ENCODE results near the gene TGM6. TPM values are rescaled to one million over a fixed set of nuclear protein-coding genes. Genes with fewer than 3 reads are reported as not detected.

TGM6 gene
- total and polyA plus RNA-seq, 9 of the 15 experiments (the other 6 are each of a cell fraction or from before 2014, with no cell fraction given) = not detected

DNA sequence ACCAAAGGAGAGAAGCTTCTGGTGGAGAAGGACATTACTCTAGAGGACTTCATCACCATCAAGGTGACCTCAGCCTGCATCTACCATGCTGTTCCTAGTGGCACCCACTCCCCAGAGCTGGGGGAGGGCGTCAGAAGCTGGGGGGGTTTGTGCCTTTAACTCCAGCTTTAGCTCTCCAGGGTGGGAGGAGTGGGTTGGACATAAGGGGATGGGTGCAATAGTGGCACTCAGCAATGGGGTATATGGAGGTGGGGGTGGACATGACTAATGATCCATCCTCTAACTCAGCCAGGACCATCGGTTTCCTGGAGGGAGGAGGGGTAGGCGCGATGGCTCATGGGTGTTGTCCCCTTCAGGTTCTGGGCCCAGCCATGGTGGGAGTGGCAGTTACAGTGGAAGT, 49.8 kb downstream of the TGM6 start:
- no peak for DNase-seq (ENCODE audit: extremely low read depth in 1 of 4, low spot score in 3 of 4)
- CTCF ChIA-PET (ENCODE audit: low intra/inter-chr PET ratio) = no interaction called here
- H3K4me1 ChIP-seq (replicated peaks in 1 of 2; ENCODE audit: control insufficient read depth in 2 of 2, insufficient read depth in 2 of 2, low read length in 2 of 2) = no peaks in the 10 kb centered on the region
- FAIRE-seq = no peak
- H3K4me2 ChIP-seq (ENCODE audit: insufficient read depth, low read length) = no peak overlapping the region
- H3K9me3 ChIP-seq (replicated peaks; ENCODE audit: control insufficient read depth, insufficient read depth, low read depth, low read length) = no peaks in the 10 kb centered on the region
- H3K36me3 ChIP-seq (ENCODE audit: control insufficient read depth, insufficient read depth, low read length) = no peaks in the 10 kb centered on the region
- in situ Hi-C loops (cut with MboI) (no loop called here), intact Hi-C loops (cut with micrococcal nuclease) (no loop called here)
- H3K9me1 ChIP-seq (ENCODE audit: control insufficient read depth, insufficient read depth, low read length) = no peaks in the 10 kb centered on the region
- 0% methylated on average over 4 of the region's 4 CpGs for WGBS (ENCODE audit: insufficient coverage, low coverage, missing lambda C conversion rate)
- no peak overlapping the region for H3K4me3 ChIP-seq
- no peak for TF ChIP-seq SMAD4 (CRISPR knock-in tag; conservative IDR thresholded peaks at IDR 0.05)
- no peak for TF ChIP-seq ARID1B (IDR thresholded peaks at IDR 0.05)
- TF ChIP-seq YY1 (IDR thresholded peaks at IDR 0.05; ENCODE audit: borderline replicate concordance in 1 of 3, control insufficient read depth in 1 of 3, extremely low read depth in 1 of 3, insufficient read depth in 3 of 3, insufficient read length in 1 of 3, insufficient replicate concordance in 2 of 3, low read depth in 1 of 3, low read length in 2 of 3) = peak in 1 of 3 experiments; percentile 72
- no peak for TF ChIP-seq ZKSCAN3 (CRISPR knock-in tag; IDR thresholded peaks at IDR 0.05)
- peaks cover 0 to under 1% of the 10 kb centered on the region in 2 experiments; a peak in 2 of 5 replicates for H3K27me3 ChIP-seq (ENCODE audit: control insufficient read depth in 2 of 2, insufficient read depth in 2 of 2, low read length in 2 of 2)
- no peak overlapping the region for H3K27ac ChIP-seq (ENCODE audit: extremely low read depth, low read depth, low read length)
- no peak for ATAC-seq
- H4K20me1 ChIP-seq (replicated peaks; ENCODE audit: control insufficient read depth, insufficient read depth, low read length) = no peaks in the 10 kb centered on the region
- no TSS peak for BruUV-seq (replicated peaks)
- no peaks in the 10 kb centered on the region for H3K79me2 ChIP-seq (ENCODE audit: control insufficient read depth, insufficient read depth, low read length)
- H2AFZ ChIP-seq (ENCODE audit: low read depth, low read length) = no peak overlapping the region
- POLR2A ChIA-PET = no interaction called here
- no peak overlapping the region for H3K9ac ChIP-seq (ENCODE audit: insufficient read depth in 1 of 2, low read depth in 2 of 2, low read length in 2 of 2)

DNA sequence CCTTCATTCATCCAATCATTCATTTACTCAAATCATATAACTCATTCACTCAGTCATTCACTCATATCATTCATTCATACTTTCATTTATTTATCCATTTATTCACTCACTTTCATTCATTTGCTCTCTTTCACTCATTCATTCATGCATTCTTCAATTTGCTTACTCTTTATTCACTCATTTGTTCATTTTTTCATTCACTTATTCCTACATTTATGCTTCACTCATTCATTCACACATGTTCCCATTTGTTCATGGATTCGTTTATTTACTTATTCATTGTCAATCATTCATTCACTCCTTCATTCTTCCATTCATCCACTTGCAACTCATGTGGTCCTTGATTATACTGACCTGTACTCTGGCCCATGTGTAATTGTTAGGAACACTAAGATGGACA, 50.5 kb downstream of the TGM6 start:
- no peak for FAIRE-seq

More for the DNA sequence above, 50.5 kb downstream of the TGM6 start:
- POLR2A ChIA-PET = no interaction called here
- WGBS (ENCODE audit: insufficient coverage, low coverage, missing lambda C conversion rate) = 0% methylated on average over 1 of the region's 1 CpG
- H3K9me3 ChIP-seq (replicated peaks; ENCODE audit: control insufficient read depth, insufficient read depth, low read depth, low read length) = no peaks in the 10 kb centered on the region
- H4K20me1 ChIP-seq (replicated peaks; ENCODE audit: control insufficient read depth, insufficient read depth, low read length) = no peaks in the 10 kb centered on the region
- ATAC-seq (no peak), DNase-seq (ENCODE audit: extremely low read depth in 1 of 4, low spot score in 3 of 4) (no peak)
- no peak overlapping the region for H3K4me3 ChIP-seq
- H3K36me3 ChIP-seq (ENCODE audit: control insufficient read depth, insufficient read depth, low read length) = no peaks in the 10 kb centered on the region
- in situ Hi-C loops (cut with MboI) = no loop called here
- BruUV-seq (replicated peaks) = no TSS peak
- TF ChIP-seq SMARCA4 (IDR thresholded peaks at IDR 0.05) (no peak), PCBP1 (IDR thresholded peaks at IDR 0.05; ENCODE audit: low read depth, low read length, poor library complexity, severe bottlenecking) (no peak), ZNF24 (IDR thresholded peaks at IDR 0.05) (peak; percentile 62; the same call in 1 of the 2 replicates), ZNF146 (CRISPR knock-in tag; IDR thresholded peaks at IDR 0.05; ENCODE audit: unreplicated experiment) (no peak)
- peaks cover 0 to 6% of the 10 kb centered on the region in 2 experiments; a peak in 2 of 5 replicates for H3K27me3 ChIP-seq (ENCODE audit: control insufficient read depth in 2 of 2, insufficient read depth in 2 of 2, low read length in 2 of 2)
- H3K9ac ChIP-seq (ENCODE audit: insufficient read depth in 1 of 2, low read depth in 2 of 2, low read length in 2 of 2) = no peak overlapping the region
- no peak overlapping the region for H2AFZ ChIP-seq (ENCODE audit: low read depth, low read length)
- CTCF ChIA-PET (ENCODE audit: low intra/inter-chr PET ratio) = no interaction called here
- no peaks in the 10 kb centered on the region for H3K4me1 ChIP-seq (replicated peaks in 1 of 2; ENCODE audit: control insufficient read depth in 2 of 2, insufficient read depth in 2 of 2, low read length in 2 of 2)
- H3K79me2 ChIP-seq (ENCODE audit: control insufficient read depth, insufficient read depth, low read length) = no peaks in the 10 kb centered on the region
- H3K9me1 ChIP-seq (ENCODE audit: control insufficient read depth, insufficient read depth, low read length) = no peaks in the 10 kb centered on the region
- H3K27ac ChIP-seq (ENCODE audit: extremely low read depth, low read depth, low read length) = no peak overlapping the region
- intact Hi-C loops (cut with micrococcal nuclease) = no loop called here
- no peak overlapping the region for H3K4me2 ChIP-seq (ENCODE audit: insufficient read depth, low read length)

Measured in K562 (cell line).